ENCODE data around the gene VSTM2B. TPM values are rescaled to one million over a fixed set of nuclear protein-coding genes. Genes with fewer than 3 reads are reported as not detected.

The VSTM2B gene
- total RNA-seq, 1 donor = not detected

- H3K4me3 ChIP-seq (ENCODE audit: low read depth, low read length) = no peak overlapping the region
- no peak for DNase-seq (ENCODE audit: low read depth)
- no peak for TF ChIP-seq CTCF (IDR thresholded peaks at IDR 0.05; ENCODE audit: insufficient read depth, low read depth, low read length)
Observed at GRCh38 chr19:29528946-29529645, 3.3 kb downstream of the VSTM2B start.

GRCh38 chr19:29529646-29530539, 4.1 kb downstream of the VSTM2B start:
- TF ChIP-seq CTCF (IDR thresholded peaks at IDR 0.05; ENCODE audit: insufficient read depth, low read depth, low read length) = no peak
- H3K4me3 ChIP-seq (ENCODE audit: low read depth, low read length) = no peak overlapping the region
- DNase-seq (ENCODE audit: low read depth) = no peak

GRCh38 chr19:29530540-29531457, 5.0 kb downstream of the VSTM2B start:
- no peak for DNase-seq (ENCODE audit: low read depth)
- H3K4me3 ChIP-seq (ENCODE audit: low read depth, low read length) = no peak overlapping the region
- no peak for TF ChIP-seq CTCF (IDR thresholded peaks at IDR 0.05; ENCODE audit: insufficient read depth, low read depth, low read length)

- H3K4me3 ChIP-seq (ENCODE audit: low read depth, low read length) = no peak overlapping the region
- no peak for DNase-seq (ENCODE audit: low read depth)
- no peak for TF ChIP-seq CTCF (IDR thresholded peaks at IDR 0.05; ENCODE audit: insufficient read depth, low read depth, low read length)
Observed at GRCh38 chr19:29531458-29532025, 5.7 kb downstream of the VSTM2B start.

GRCh38 chr19:29532097-29532496, 6.3 kb downstream of the VSTM2B start:
- no peak for TF ChIP-seq CTCF (IDR thresholded peaks at IDR 0.05; ENCODE audit: insufficient read depth, low read depth, low read length)
- no peak overlapping the region for H3K4me3 ChIP-seq (ENCODE audit: low read depth, low read length)
- no peak for DNase-seq (ENCODE audit: low read depth)

GRCh38 chr19:29532956-29533355, 7.2 kb downstream of the VSTM2B start:
- no peak for TF ChIP-seq CTCF (IDR thresholded peaks at IDR 0.05; ENCODE audit: insufficient read depth, low read depth, low read length)
- H3K4me3 ChIP-seq (ENCODE audit: low read depth, low read length) = no peak overlapping the region
- DNase-seq (ENCODE audit: low read depth) = no peak
